ENCODE measurements around the gene PCDHGA9. TPM values are rescaled to one million over a fixed set of nuclear protein-coding genes. Genes with fewer than 3 reads are reported as not detected.
"Not testable (repeated sequence)": the region's sequence is repeated elsewhere in the genome, so short reads cannot be mapped to it uniquely, and the experiment has no call there.

Gene PCDHGA9
- total RNA-seq = 1.1 TPM

- DNase-seq (ENCODE audit: low read depth in 2 of 3, low spot score in 2 of 3) = no peak
Measured at GRCh38 chr5:141402553-141403243, at the start of gene PCDHGA9. PCDHGA9 (plus strand) TSS chr5:141402778; CDS start chr5:141402953, 175 bp downstream.

- peak in 1 of 3 donors; percentile 9 for DNase-seq (ENCODE audit: low read depth in 2 of 3, low spot score in 2 of 3)
Measured at GRCh38 chr5:141354900-141355469, 47.6 kb upstream of the PCDHGA9 start, which contains the start of gene PCDHGA4. PCDHGA4 (plus strand) TSS chr5:141355021; CDS start chr5:141355108, 87 bp downstream.

- DNase-seq (ENCODE audit: low read depth in 2 of 3, low spot score in 2 of 3) = no peak
Measured at GRCh38 chr5:141355641-141356040, 46.9 kb upstream of the PCDHGA9 start.

- DNase-seq (ENCODE audit: low read depth in 2 of 3, low spot score in 2 of 3) = no peak
Measured at GRCh38 chr5:141356133-141356532, 46.4 kb upstream of the PCDHGA9 start.

- no peak for DNase-seq (ENCODE audit: low read depth in 2 of 3, low spot score in 2 of 3)
Measured at GRCh38 chr5:141356950-141357349, 45.6 kb upstream of the PCDHGA9 start.

- DNase-seq (ENCODE audit: low read depth in 2 of 3, low spot score in 2 of 3) = peak in 1 of 3 donors; percentile 62
Measured at GRCh38 chr5:141359790-141360426, 42.7 kb upstream of the PCDHGA9 start, which contains the start of gene PCDHGB2. PCDHGB2 (plus strand) TSS chr5:141359994; CDS start chr5:141360136, 142 bp downstream.

GRCh38 chr5:141360685-141361084 is 41.9 kb upstream of the PCDHGA9 start:
- no peak for DNase-seq (ENCODE audit: low read depth in 2 of 3, low spot score in 2 of 3)

GRCh38 chr5:141362719-141363118 is 39.9 kb upstream of the PCDHGA9 start:
- no peak for DNase-seq (ENCODE audit: low read depth in 2 of 3, low spot score in 2 of 3)

GRCh38 chr5:141363952-141364660 is 38.5 kb upstream of the PCDHGA9 start, which contains the start of gene PCDHGA5:
PCDHGA5 (plus strand) TSS chr5:141364162; CDS start chr5:141364331, 169 bp downstream.
- no peak for DNase-seq (ENCODE audit: low read depth in 2 of 3, low spot score in 2 of 3)

- DNase-seq (ENCODE audit: low read depth in 2 of 3, low spot score in 2 of 3) = no peak
Measured at GRCh38 chr5:141366016-141366896, 36.3 kb upstream of the PCDHGA9 start.

- peak in 2 of 3 donors; percentile 55 to 69 for DNase-seq (ENCODE audit: low read depth in 2 of 3, low spot score in 2 of 3)
Measured at GRCh38 chr5:141369994-141370848, 32.4 kb upstream of the PCDHGA9 start, which contains the start of gene PCDHGB3. PCDHGB3 (plus strand) TSS chr5:141370242; CDS start chr5:141370395, 153 bp downstream.

- DNase-seq (ENCODE audit: low read depth in 2 of 3, low spot score in 2 of 3) = no peak
Measured at GRCh38 chr5:141371572-141372475, 30.8 kb upstream of the PCDHGA9 start.

GRCh38 chr5:141373673-141374317 is 28.8 kb upstream of the PCDHGA9 start, which contains the start of gene PCDHGA6:
PCDHGA6 (plus strand) TSS chr5:141373891; CDS start chr5:141374084, 193 bp downstream.
- DNase-seq (ENCODE audit: low read depth in 2 of 3, low spot score in 2 of 3) = no peak

- DNase-seq (ENCODE audit: low read depth in 2 of 3, low spot score in 2 of 3) = no peak
Measured at GRCh38 chr5:141374627-141375026, 28.0 kb upstream of the PCDHGA9 start.

- not testable (repeated sequence) for DNase-seq (ENCODE audit: low read depth in 2 of 3, low spot score in 2 of 3)
Measured at GRCh38 chr5:141375444-141376155, 27.0 kb upstream of the PCDHGA9 start.

GRCh38 chr5:141382469-141383294 is 19.9 kb upstream of the PCDHGA9 start, which contains the start of gene PCDHGA7:
PCDHGA7 (plus strand) TSS chr5:141382742; CDS start chr5:141382900, 158 bp downstream.
- DNase-seq (ENCODE audit: low read depth in 2 of 3, low spot score in 2 of 3) = peak in 1 of 3 donors; percentile 11

Data from hematopoietic multipotent progenitor cell (in vitro differentiated cells).